Common myeloid progenitor, CD34-positive (primary cell): Measurements from ENCODE around the gene SLIT1.

Experiments
- CTCF ChIA-PET: fragments of 350-600 bp; sonication (Branson Sonifier 250); formaldehyde crosslinking; loops from one replicate; lab custom pipeline; 2021; ENCODE audit warnings: antibody characterized with exemption; lab: Charles Lee
- POLR2A ChIA-PET: fragments of 350-600 bp; sonication (Branson Sonifier 250); formaldehyde crosslinking; loops from one replicate; lab custom pipeline; 2021; ENCODE audit warnings: antibody characterized with exemption; lab: Charles Lee
- DNase-seq, 3 donors: peaks; one replicate each; pipeline versions ENCODE4 v3.0.0 to v3.0.0-alpha.2; 2013
- H3K27ac ChIP-seq, 2 experiments: 1 replicate in 1 of 2; 2 replicates in 1 of 2; pipeline ENCODE4 v1.7.0; 2013; ENCODE audit warnings: inconsistent platforms in 2 of 2, low read length in 2 of 2, mild to moderate bottlenecking in 2 of 2, low read depth in 1 of 2, moderate library complexity in 1 of 2; ENCODE audit not compliant: severe bottlenecking in 2 of 2, insufficient read depth in 1 of 2, poor library complexity in 1 of 2
- H3K27me3 ChIP-seq, 5 experiments: replicated peaks in 2 of 5; 1 replicate in 3 of 5; 2 replicates in 2 of 5; pipeline versions ENCODE4 v1.6.1 to v1.7.0; 2013; ENCODE audit warnings: low read length in 4 of 5, mild to moderate bottlenecking in 2 of 5, moderate library complexity in 2 of 5, inconsistent platforms in 1 of 5; ENCODE audit not compliant: insufficient read depth in 5 of 5, control insufficient read depth in 4 of 5
- H3K36me3 ChIP-seq, 4 experiments: 1 replicate in 2 of 4; 2 replicates in 2 of 4; pipeline versions ENCODE4 v1.6.1 to v1.7.0; 2013; ENCODE audit warnings: low read length in 3 of 4, control low read depth in 1 of 4, mild to moderate bottlenecking in 1 of 4; ENCODE audit not compliant: control insufficient read depth in 4 of 4, insufficient read depth in 4 of 4
- H3K4me1 ChIP-seq, 4 experiments: 1 replicate in 3 of 4; 2 replicates in 1 of 4; pipeline versions ENCODE4 v1.6.1 to v1.7.1; 2013; ENCODE audit warnings: low read length in 3 of 4, mild to moderate bottlenecking in 3 of 4, control low read depth in 1 of 4, inconsistent platforms in 1 of 4, moderate library complexity in 1 of 4; ENCODE audit not compliant: control insufficient read depth in 4 of 4, insufficient read depth in 4 of 4; ENCODE audit errors: control extremely low read depth in 1 of 4
- H3K4me3 ChIP-seq, 7 experiments: 1 replicate in 4 of 7; 2 replicates in 3 of 7; pipeline versions ENCODE4 v1.5.1 to v1.7.0; 2013; ENCODE audit warnings: mild to moderate bottlenecking in 7 of 7, low read length in 6 of 7, moderate library complexity in 6 of 7, inconsistent platforms in 2 of 7, low read depth in 2 of 7, control low read depth in 1 of 7; ENCODE audit not compliant: insufficient read depth in 4 of 7, control insufficient read depth in 1 of 7; ENCODE audit errors: extremely low read depth in 1 of 7
- H3K9me3 ChIP-seq, 5 experiments: 1 replicate in 4 of 5; 2 replicates in 1 of 5; pipeline versions ENCODE4 v1.6.1 to v1.7.1; 2013; ENCODE audit warnings: low read length in 4 of 5, mild to moderate bottlenecking in 2 of 5, inconsistent platforms in 1 of 5, low read depth in 1 of 5, moderate library complexity in 1 of 5; ENCODE audit not compliant: control insufficient read depth in 4 of 5, insufficient read depth in 2 of 5; ENCODE audit errors: control extremely low read depth in 1 of 5
- WGBS: methylation state at CpG from one replicate; pipeline ENCODE4 v1.1.5; 2013; ENCODE audit not compliant: insufficient coverage; 5-methylcytosine and 5-hydroxymethylcytosine counted together

The SLIT1 gene

DNA sequence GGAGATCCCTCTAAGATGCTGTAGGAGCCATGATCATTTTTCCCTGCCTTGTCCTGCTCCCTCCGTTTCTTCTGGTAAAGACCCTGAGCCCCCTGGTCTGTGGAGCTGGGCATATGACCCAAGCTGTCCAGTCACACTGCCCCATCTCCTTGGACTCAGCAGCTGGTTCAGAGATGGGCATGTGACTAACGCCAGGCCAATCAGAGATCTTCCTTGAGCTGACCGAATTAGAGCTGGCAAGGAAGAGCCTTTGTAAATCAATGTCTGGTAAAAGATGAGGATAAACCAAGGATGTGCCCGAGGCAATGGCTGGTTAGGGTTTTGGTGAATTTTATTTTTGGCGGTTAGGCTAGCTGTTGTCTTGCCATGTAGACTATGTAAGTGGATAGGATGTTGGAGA is 180.4 kb downstream of the SLIT1 start:
- WGBS = 100% methylated on average over 5 of the region's 5 CpGs
- H3K4me1 ChIP-seq = no peaks in the 10 kb centered on the region
- no peak overlapping the region for H3K4me3 ChIP-seq
- no peak overlapping the region for H3K27ac ChIP-seq
- H3K36me3 ChIP-seq = no peaks in the 10 kb centered on the region
- ChIA-PET CTCF (interaction anchor here (0.6 to 1.4 kb wide), 3 partner anchors 19 to 95 kb away, joined by 3 to 5 read pairs (median 3); no protein-coding TSS in a partner anchor), POLR2A (no interaction called here)
- no peak for DNase-seq
- H3K9me3 ChIP-seq = peaks cover 5 to 10% (median 6%) of the 10 kb centered on the region in 5 experiments
- no peaks in the 10 kb centered on the region for H3K27me3 ChIP-seq

DNA sequence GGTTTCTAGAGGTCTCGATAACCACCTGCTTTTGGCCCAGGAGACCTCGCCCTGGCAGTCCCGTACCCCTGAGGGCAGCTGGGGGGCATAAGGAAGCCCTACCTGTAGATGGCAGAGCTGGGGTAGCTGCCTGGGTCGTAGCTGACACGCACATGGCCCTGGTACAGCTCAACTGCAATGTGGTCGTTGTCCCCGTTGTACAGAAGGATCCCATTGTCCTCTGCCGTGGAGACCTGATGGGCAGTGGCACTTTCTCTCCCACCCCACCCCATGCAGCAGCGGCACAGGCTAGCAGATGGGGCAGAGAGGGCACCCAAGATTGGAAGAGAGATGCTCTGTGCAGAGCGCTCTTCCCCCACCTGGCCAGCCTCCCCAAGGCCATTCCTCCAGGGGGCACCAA is 181.2 kb downstream of the SLIT1 start:
- Histone ChIP-seq H3K4me1 (no peaks in the 10 kb centered on the region), H3K9me3 (peaks cover 5 to 10% (median 6%) of the 10 kb centered on the region in 5 experiments), H3K4me3 (no peak overlapping the region), H3K36me3 (no peaks in the 10 kb centered on the region), H3K27me3 (no peaks in the 10 kb centered on the region), H3K27ac (no peak overlapping the region)
- ChIA-PET POLR2A (no interaction called here), CTCF (interaction anchor here (0.7 to 2.2 kb wide), 3 partner anchors 20 to 21 kb away, joined by 3 to 7 read pairs (median 3); no protein-coding TSS in a partner anchor)
- DNase-seq = no peak
- WGBS = 94% methylated on average over 8 of the region's 10 CpGs

DNA sequence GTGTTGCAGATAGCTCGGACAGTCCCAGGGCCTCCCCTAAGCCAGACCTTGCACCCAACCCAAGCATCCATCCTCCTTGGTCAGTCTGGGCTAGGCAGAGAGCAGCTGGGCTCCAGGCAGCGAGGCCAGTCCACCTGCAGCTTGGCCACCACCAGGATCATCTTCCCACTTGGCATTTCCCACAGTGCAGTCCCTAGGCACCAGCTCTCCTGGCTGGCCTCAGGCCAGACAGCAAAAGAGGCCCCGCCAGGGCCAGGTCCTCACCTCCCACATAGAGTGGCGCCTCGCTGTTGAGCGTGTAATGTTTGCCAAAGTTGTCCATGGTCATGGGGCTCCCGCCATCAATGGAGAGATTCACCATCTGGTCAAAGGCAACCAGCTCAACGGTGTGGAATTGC is 182.0 kb downstream of the SLIT1 start:
- H3K36me3 ChIP-seq = no peaks in the 10 kb centered on the region
- CTCF ChIA-PET = interaction anchor here (0.7 to 2.2 kb wide), 5 partner anchors 8 to 87 kb away, joined by 3 to 7 read pairs (median 3); no protein-coding TSS in a partner anchor
- H3K27me3 ChIP-seq = no peaks in the 10 kb centered on the region
- DNase-seq = no peak
- 92% methylated on average over 7 of the region's 8 CpGs for WGBS
- POLR2A ChIA-PET = no interaction called here
- peaks cover 5 to 10% (median 6%) of the 10 kb centered on the region in 5 experiments for H3K9me3 ChIP-seq
- no peak overlapping the region for H3K4me3 ChIP-seq
- H3K27ac ChIP-seq = no peak overlapping the region
- H3K4me1 ChIP-seq = no peaks in the 10 kb centered on the region

DNA sequence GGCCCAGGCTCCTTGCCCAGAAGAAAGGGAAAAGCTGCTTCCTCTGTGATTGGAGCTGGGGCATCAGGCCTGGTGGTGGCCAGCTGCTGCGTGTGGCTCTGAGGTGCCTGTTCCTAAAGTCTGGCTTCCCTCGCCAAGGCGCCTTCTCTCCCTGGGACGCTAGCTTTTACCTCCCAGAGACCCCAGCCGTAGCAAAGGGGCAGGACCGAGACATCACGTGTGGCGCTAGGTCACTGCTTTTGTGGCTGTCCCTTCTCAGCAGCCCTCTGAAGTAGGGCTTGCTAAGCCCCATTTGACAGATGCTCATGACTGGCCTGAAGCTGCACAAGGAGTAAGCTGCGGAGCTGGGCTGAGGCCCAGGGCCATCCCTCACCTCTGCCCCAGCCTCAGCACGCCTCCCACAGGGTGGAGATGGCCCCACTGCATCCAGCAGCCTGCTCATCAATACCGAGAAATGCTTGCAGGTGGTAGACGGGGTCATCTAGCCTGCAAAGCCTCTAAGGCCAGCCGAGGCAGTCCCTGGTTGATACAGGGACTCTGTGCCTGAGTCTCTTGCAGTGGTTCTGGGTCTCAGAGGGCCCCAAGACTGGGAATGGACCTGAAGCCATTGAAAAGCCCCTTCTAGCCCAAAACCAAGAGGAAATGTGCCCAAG is 182.5 kb downstream of the SLIT1 start:
- Histone ChIP-seq H3K4me3 (no peak overlapping the region), H3K4me1 (no peaks in the 10 kb centered on the region), H3K9me3 (peaks cover 5 to 10% (median 6%) of the 10 kb centered on the region in 5 experiments), H3K36me3 (no peaks in the 10 kb centered on the region), H3K27ac (no peak overlapping the region), H3K27me3 (no peaks in the 10 kb centered on the region)
- CTCF ChIA-PET = interaction anchor here (0.8 to 2.2 kb wide), 4 partner anchors 9 to 86 kb away, joined by 3 to 7 read pairs (median 4); no protein-coding TSS in a partner anchor
- 97% methylated on average over 13 of the region's 13 CpGs for WGBS
- DNase-seq = no peak
- POLR2A ChIA-PET = interaction anchor here (0.7 kb wide), 1 partner anchor 451 kb away, joined by 3 read pairs; no protein-coding TSS in a partner anchor

DNA sequence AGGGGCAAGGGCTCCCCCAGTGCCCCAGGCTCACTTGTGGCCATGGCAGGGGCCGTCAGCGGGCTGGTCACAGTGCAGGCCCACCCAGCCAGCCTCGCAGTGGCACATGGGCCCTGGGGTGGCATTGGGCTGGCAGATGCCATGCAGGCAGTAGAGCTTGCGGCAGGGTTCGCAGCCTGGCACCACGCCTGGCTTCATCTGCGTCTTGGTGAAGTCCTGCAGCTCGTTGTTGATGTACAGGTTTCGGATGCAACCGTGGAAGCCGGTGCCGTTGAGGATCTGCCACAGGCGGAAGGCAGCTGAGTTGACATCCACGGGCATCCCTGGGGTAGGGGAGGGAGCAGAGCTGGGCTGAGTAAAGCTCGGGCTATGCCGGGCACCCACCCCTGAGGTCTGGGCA is 183.1 kb downstream of the SLIT1 start:
- Histone ChIP-seq H3K27ac (no peak overlapping the region), H3K27me3 (no peaks in the 10 kb centered on the region), H3K4me1 (no peaks in the 10 kb centered on the region), H3K4me3 (no peak overlapping the region), H3K9me3 (peaks cover 5 to 7% (median 6%) of the 10 kb centered on the region in 5 experiments), H3K36me3 (no peaks in the 10 kb centered on the region)
- DNase-seq = no peak
- ChIA-PET CTCF (interaction anchor here (1.0 to 2.2 kb wide), 3 partner anchors 9 to 23 kb away, joined by 3 to 7 read pairs (median 6); no protein-coding TSS in a partner anchor), POLR2A (interaction anchor here (0.7 kb wide), 1 partner anchor 451 kb away, joined by 3 read pairs; no protein-coding TSS in a partner anchor)
- WGBS = 100% methylated on average over 15 of the region's 16 CpGs

DNA sequence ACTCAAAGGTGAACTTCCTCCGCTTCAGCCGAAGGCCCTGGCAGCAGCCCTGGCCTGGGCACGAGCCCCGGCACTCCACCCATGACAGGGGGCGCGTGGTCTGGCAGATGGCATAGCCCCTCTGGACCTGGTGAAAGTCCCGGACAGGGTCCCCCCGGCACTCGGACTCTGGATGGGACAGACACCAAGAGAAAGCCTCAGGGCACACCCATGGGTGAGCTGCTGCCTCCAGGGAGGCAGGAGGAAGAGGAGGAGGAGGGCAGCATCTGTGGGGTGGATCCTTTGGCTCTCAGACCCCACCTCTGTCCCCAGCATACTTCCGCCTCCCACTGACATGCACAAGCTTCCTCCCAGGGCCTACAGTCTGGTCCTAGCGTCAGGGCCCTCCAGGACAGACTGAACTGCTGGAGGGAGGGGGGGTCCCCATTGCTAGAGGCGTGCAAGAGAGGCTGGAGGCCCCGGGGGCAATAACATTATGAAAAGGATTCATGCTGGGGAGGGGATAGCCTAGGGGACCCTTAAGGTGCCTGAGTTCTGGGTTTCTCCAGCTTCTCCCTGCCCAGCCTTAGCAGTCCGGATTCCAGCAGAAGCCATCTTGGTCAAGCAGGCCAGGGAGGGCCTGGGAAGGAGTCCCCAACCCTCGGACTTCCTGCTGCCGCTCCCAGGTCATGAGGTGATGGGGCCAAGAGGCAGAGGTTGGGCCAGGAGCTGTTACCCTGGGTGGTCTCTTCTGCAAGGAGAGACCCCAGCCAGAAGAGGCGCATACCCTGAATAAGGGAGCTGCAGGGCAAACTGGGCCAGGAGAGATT is 184.4 kb downstream of the SLIT1 start:
- no peaks in the 10 kb centered on the region for H3K36me3 ChIP-seq
- H3K27me3 ChIP-seq = no peaks in the 10 kb centered on the region
- POLR2A ChIA-PET = interaction anchor here (0.6 kb wide), 1 partner anchor 260 kb away, joined by 3 read pairs; no protein-coding TSS in a partner anchor
- H3K4me1 ChIP-seq = no peaks in the 10 kb centered on the region
- H3K4me3 ChIP-seq = no peak overlapping the region
- 97% methylated on average over 14 of the region's 17 CpGs for WGBS
- H3K27ac ChIP-seq = no peak overlapping the region
- no peak for DNase-seq
- H3K9me3 ChIP-seq = peaks cover 0 to 1% (median 0%) of the 10 kb centered on the region in 5 experiments
- CTCF ChIA-PET = interaction anchor here (1.0 to 1.1 kb wide), 2 partner anchors 16 to 90 kb away, joined by 3 read pairs; no protein-coding TSS in a partner anchor
